NCI-H1417 treated with DMSO at 0.1 percent for 48 hours (cell line): ENCODE results near the gene ENPP6.

ENCODE experiments used
- DNase-seq: peaks from one replicate; lab custom pipeline; 2025; lab: John Stamatoyannopoulos, UW

ENPP6 gene

GRCh38 chr4:184190711-184191110 is 27.0 kb downstream of the ENPP6 start:
- no peak for DNase-seq

- no peak for DNase-seq
Measured at GRCh38 chr4:184189966-184190365, 27.7 kb downstream of the ENPP6 start.

GRCh38 chr4:184188443-184189400 is 29.0 kb downstream of the ENPP6 start:
- DNase-seq = no peak

DNA sequence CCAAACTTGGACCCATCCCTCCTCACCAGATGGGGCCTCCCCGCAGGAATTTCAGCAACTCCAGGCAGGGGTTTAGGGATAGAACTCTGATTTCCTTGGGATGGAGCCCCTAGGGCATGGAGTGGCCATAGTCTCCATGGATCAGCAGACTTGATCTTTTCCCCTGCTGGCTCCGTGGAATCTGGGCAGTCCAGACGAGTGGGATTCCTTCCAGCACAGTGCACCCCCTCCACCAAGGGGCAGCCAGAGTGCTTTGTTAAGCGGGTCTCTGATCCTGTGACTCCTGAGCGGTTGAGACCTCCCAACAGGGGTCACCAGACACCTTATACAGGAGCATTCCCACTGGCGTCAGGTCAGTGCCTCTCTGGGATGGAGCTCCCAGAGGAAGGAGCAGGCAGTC is 40.4 kb downstream of the ENPP6 start:
- DNase-seq = no peak

- DNase-seq = no peak
Measured at GRCh38 chr4:184174571-184175488, 42.8 kb downstream of the ENPP6 start.

DNA sequence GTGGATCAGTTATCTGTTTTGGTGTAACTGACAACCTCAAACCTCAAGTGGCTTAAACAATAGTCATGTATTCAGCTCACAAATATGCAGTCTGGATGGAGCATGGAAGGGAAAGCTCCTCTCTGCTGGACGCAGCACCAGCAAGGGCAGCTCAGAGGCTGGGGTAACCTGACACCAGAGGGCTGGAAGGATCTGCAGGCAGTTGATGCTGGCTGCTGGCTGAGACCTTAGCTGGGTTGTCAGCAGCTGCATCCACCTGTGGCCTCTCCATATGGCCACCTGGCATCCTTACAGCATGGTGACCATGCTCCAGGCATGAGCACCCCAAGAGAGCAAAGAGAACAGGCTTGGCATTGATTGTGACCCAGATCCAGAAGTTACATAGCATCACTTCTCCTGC is 46.7 kb downstream of the ENPP6 start:
- no peak for DNase-seq

DNA sequence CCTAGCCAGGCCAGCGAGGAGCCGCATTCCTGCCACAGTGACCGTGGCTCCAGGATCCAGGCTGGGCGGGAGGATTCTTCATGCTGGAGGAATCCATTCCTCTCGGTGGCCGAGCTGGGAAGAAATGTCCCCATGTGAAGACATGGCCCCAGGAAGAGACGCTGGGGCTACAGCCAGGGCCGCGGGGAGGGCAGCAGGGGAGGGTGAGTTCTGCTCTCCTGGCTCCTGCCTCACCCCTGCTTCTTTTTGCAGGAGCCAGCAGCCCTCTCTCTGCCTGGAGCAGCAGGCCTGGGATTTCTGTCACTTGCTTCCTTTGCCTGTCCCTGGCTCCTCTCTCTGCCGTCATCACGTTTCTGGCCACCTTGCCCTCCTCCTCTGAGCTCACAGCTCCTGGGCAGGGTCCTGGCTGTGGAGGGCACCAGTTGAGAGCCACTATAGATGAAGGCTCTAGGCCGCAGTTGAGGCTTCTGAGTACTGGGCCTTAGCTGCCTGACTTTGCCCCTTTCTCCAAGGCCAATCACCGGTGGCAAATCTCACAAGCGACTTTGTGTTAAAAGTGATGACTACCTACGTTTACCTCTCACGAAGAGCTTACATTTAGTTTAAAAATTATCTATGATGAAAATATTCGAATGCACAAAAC is 48.3 kb downstream of the ENPP6 start:
- no peak for DNase-seq

DNA sequence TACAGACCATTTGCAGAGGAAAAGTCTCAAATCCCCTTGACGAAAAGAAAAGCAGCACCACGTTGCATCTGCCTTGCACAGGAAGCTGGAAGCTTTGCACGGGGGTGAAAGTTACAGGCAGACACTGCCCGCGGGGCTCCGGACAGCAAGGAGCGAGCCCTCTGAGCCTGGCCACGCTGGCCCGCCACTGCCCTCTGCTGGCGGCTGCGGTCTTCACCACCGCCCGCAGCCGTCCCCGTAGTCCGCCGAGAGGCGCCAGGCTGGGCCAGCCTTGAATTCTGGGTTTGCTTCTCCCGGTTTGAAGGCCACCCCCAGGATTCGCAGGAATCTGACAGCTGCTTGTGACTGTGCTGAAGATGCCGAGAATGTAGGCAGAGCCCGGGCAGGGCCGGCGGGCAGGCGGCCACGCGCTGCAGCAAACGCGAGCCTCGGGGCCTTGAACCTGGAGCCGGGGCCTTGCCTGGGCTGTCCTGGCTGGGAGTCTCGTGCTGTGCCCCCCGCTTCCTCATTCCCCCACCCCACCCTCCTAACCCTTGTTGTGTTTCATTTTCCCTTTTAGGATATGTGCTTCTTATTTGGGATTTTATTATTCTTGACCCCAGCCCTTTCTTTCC is 49.2 kb downstream of the ENPP6 start:
- no peak for DNase-seq

GRCh38 chr4:184167576-184167975 is 50.1 kb downstream of the ENPP6 start:
- DNase-seq = no peak

GRCh38 chr4:184166736-184167135 is 50.9 kb downstream of the ENPP6 start:
- no peak for DNase-seq

DNA sequence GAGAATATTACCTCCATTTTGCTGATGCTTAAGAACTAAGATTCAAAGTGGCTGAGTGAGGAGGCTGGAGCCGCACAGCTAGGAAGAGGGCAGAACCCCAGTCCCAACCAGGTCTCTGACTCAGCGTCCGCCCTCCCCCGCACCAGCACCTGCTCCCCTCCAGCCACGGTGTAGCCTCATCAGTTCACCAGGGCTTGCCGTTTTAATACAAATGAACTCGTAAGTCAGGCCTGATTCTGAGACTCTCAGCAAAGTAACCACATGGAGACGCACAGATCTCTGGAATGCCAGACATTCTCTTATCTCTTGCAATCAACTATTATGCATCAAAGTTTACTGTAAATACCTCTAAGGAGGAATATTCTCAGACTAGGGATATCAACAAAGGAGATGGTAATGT is 52.4 kb downstream of the ENPP6 start:
- no peak for DNase-seq

- no peak for DNase-seq
Measured at GRCh38 chr4:184163813-184164212, 53.9 kb downstream of the ENPP6 start.

- no peak for DNase-seq
Measured at GRCh38 chr4:184162596-184162995, 55.1 kb downstream of the ENPP6 start.

DNA sequence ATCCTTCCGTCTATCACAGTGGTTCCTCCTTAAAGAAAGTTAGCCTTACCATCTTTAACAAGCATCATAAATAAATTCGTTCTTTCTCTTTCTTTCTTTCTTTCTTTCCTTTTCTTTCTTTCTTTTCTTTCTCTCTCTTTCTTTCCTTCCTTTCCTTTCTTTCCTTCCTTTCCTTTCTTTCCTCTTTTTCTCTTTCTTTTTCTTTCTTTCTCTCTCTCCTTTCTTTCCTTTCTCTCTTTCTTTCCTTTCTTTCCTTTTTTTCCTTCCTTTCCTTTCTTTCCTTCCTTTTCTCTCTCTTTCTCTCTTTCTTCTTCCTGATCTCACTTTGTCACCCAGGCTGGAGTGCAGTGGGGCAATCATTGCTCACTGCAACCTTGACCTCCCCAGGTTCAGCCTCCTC is 60.4 kb downstream of the ENPP6 start:
- DNase-seq = no peak

GRCh38 chr4:184156163-184156920 is 61.3 kb downstream of the ENPP6 start:
- no peak for DNase-seq

DNA sequence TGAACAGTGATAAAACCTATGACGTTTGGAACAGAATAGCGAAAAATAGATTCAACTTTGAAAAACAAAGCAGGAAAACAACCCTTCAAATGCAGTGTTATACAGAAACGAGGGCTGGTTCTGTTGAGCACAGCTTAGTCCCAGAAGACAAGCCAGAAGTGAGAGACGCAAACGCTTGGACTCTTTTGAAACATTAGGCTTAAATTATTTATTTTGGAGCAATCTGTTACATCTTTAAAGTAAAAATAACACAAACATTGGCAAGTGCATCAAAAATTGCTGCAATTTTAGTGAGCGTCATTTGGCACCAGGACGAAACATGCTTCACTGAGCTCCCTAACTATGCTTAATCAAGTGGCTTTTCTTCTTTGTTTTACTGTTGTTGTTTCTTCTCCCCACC is 63.5 kb downstream of the ENPP6 start:
- no peak for DNase-seq

- no peak for DNase-seq
Measured at GRCh38 chr4:184153781-184154180, 63.9 kb downstream of the ENPP6 start.

DNA sequence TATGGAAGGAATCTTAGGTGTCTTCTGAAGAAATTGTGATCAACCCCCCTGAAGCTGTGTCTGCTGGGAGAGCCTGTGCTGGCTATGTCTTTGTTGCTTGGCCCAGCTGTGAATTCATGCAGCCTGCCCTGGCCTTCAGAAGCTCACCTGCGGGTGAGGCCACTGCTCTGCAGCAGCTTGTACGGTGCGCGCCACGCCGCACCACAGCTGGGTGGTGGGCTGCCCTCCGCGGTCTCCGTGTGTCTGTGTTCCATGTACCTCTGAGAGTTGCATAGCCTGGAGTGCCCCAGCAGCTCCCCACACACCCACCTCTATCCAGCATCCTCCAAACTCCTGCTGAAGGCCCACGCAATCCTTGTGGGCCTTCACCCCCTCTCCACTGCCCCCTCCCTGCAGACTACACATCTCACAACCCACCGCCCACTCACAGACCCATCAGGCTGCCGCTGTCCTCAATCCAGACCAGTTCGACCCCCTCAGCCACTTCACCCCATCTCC is 65.6 kb downstream of the ENPP6 start:
- no peak for DNase-seq

DNA sequence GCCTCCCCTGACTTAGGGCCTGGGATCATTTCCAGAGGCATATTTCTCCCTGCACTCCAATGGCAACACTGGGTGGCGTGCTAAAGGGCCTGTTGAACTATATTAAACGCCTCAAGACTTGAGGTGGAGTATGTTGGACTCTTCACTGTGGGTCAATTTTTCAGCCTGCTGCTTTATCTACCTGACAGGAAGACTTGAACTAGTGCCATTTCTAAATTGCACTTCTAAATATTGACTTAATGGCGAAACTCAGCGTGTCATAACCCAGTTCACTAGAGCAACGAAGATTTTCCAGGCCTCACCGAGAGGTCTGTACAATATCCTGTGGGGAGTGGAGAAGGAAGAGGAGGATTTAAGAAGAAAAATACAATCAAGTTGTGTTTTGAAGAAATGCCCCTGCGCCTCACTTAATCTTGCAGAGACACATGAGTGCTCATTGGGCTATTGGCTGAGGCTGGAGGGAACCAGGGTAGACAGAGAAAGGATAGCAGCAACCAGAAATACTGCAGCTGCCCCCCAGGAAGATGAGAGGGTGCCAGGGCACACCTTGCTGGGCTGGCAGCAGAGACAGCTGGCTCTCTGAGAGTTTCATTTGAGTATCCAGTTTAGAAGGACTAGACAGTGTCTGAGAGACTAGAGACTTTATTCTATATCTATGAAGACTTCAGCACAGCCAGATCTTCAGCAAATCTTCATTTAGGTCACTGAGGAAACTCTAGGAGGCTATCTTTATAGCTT is 67.4 kb downstream of the ENPP6 start:
- no peak for DNase-seq
